ENCODE data around the gene PMVK. TPM values are rescaled to one million over a fixed set of nuclear protein-coding genes. Genes with fewer than 3 reads are reported as not detected.

PMVK gene
- total and polyA plus RNA-seq, 2 of the 8 experiments (the other 6 are each of a cell fraction or from before 2014, with no cell fraction given), result 23.8 to 26.5 TPM

DNA sequence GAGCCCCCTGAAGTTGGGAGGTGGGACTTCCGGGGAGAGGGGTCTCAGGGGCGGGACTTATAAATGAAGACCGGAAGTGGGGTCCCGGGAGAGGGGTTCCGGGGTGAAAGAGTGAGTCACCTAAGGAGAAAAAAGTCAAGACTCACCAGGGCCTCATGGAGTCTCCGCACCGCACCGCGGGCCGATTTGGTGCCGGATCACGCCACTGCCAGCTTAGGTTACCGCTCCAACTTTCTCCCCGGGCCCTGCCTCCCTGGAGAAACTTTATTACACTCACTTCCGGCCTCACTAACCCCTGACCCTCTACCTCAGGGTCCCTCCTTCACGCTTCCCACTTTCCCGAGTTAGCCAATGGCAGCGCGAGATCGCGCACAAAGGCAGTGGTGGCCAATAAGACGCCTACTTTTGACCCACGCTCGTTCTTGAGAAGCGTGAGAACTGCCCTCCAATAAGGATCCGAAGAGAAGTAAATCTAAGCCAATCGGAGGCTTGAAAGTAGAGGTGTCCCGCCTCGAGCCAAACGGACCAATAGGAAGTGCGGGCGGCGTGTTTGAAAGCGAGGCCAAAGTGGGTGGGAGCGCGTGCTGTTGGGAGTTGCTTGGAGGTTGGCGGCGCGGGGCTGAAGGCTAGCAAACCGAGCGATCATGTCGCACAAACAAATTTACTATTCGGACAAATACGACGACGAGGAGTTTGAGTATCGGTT lies 37.7 kb upstream of the PMVK start, which contains the start of gene CKS1B (continued):
- TF ChIP-seq, protein P1, sequence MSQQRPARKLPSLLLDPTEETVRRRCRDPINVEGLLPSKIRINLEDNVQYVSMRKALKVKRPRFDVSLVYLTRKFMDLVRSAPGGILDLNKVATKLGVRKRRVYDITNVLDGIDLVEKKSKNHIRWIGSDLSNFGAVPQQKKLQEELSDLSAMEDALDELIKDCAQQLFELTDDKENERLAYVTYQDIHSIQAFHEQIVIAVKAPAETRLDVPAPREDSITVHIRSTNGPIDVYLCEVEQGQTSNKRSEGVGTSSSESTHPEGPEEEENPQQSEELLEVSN (IDR thresholded peaks at IDR 0.05), result peak; percentile 89
- TF ChIP-seq CBX5 (IDR thresholded peaks at IDR 0.05; ENCODE audit: low read depth, low read length), result no peak
- no peak for TF ChIP-seq KDM4A (IDR thresholded peaks at IDR 0.05; ENCODE audit: low read depth, low read length, severe bottlenecking)
- TF ChIP-seq HDAC6 (IDR thresholded peaks at IDR 0.05; ENCODE audit: low read depth, low read length), result no peak
- TF ChIP-seq JUND (IDR thresholded peaks at IDR 0.05; ENCODE audit: low read length), result peak; percentile 89
- peak; percentile 76 for TF ChIP-seq ASH2L (IDR thresholded peaks at IDR 0.05; ENCODE audit: low read length)
- TF ChIP-seq CHD1 (IDR thresholded peaks at IDR 0.05; ENCODE audit: low read depth, low read length), result no peak
- TF ChIP-seq RAD21 (IDR thresholded peaks at IDR 0.05 in 1 of 2, conservative IDR thresholded peaks at IDR 0.05 in 1 of 2; ENCODE audit: low read depth in 2 of 2, low read length in 2 of 2), result no peak
- no peak for TF ChIP-seq GTF2F1 (IDR thresholded peaks at IDR 0.05; ENCODE audit: borderline replicate concordance, low read depth, low read length)
- no peak for TF ChIP-seq RXRA (IDR thresholded peaks at IDR 0.05; ENCODE audit: insufficient read depth, low read depth, low read length)
- no peak for TF ChIP-seq SAP30 (IDR thresholded peaks at IDR 0.05; ENCODE audit: insufficient read depth, insufficient replicate concordance, low read length)
- TF ChIP-seq TAF7 (optimal IDR thresholded peaks at IDR 0.05; ENCODE audit: borderline replicate concordance, low read depth, low read length), result peak; percentile 13
- 0 out of 4 replicates have a peak, but pooled peaks of 1 of the 2 experiments have one; percentile 16 for TF ChIP-seq HDAC2 (IDR thresholded peaks at IDR 0.05; ENCODE audit: borderline replicate concordance in 1 of 2, low read depth in 2 of 2, low read length in 2 of 2)
- TF ChIP-seq CTBP2 (IDR thresholded peaks at IDR 0.05; ENCODE audit: borderline replicate concordance, insufficient read depth, insufficient read length, low read length), result no peak
- TF ChIP-seq SIRT6 (IDR thresholded peaks at IDR 0.05; ENCODE audit: low read length), result no peak
- peak; percentile 88 for TF ChIP-seq CHD2 (IDR thresholded peaks at IDR 0.05; ENCODE audit: low read length)
- peak; percentile 91 for TF ChIP-seq GABPA (IDR thresholded peaks at IDR 0.05; ENCODE audit: borderline replicate concordance, insufficient read depth, low read length)
- no peak; the same call in 1 of the 2 replicates for TF ChIP-seq POLR2AphosphoS5 (IDR thresholded peaks at IDR 0.05; ENCODE audit: low read depth, low read length)
- TF ChIP-seq KDM5A (IDR thresholded peaks at IDR 0.05; ENCODE audit: low read length), result peak; percentile 31; the same call in 1 of the 2 replicates
- no peak for TF ChIP-seq MAFK (IDR thresholded peaks at IDR 0.05; ENCODE audit: low read depth, low read length)
- TF ChIP-seq RBBP5 (IDR thresholded peaks at IDR 0.05; ENCODE audit: borderline replicate concordance, low read depth, low read length), result peak; percentile 20; the same call in 1 of the 2 replicates
- no peak for TF ChIP-seq EZH2 (IDR thresholded peaks at IDR 0.05; ENCODE audit: low read depth, low read length, severe bottlenecking)

All from H1 (cell line).